Measurements from ENCODE around the gene TDRD9. TPM values are rescaled to one million over a fixed set of nuclear protein-coding genes. Genes with fewer than 3 reads are reported as not detected.
A peak's percentile ranks its signal among the peaks of the same experiment; 100 is the strongest.
"Not testable (repeated sequence)": the region's sequence is repeated elsewhere in the genome, so short reads cannot be mapped to it uniquely, and the experiment has no call there.

Gene TDRD9
- total RNA-seq, 2 donors from 2014 or later: 1.1 to 2.1 TPM

GRCh38 chr14:103886304-103887169, 41.7 kb upstream of the TDRD9 start:
- Mint-ChIP-seq H3K4me3 (no peak overlapping the region), H3K27ac (no peak overlapping the region), H3K9me3 (no peaks in the 10 kb centered on the region), H3K36me3 (no peaks in the 10 kb centered on the region), H3K27me3 (no peaks in the 10 kb centered on the region), H3K4me1 (ENCODE audit: low read depth in 2 of 2) (no peaks in the 10 kb centered on the region)
- DNase-seq (ENCODE audit: low spot score): no peak
- ATAC-seq: no peak

GRCh38 chr14:103887170-103887501, 41.1 kb upstream of the TDRD9 start:
- H3K9me3 Mint-ChIP-seq: no peaks in the 10 kb centered on the region
- H3K36me3 Mint-ChIP-seq: no peaks in the 10 kb centered on the region
- no peaks in the 10 kb centered on the region for H3K27me3 Mint-ChIP-seq
- H3K4me3 Mint-ChIP-seq: no peak overlapping the region
- ATAC-seq (peak in 1 of 2 donors; percentile 26), DNase-seq (ENCODE audit: low spot score) (no peak)
- H3K4me1 Mint-ChIP-seq (ENCODE audit: low read depth in 2 of 2): no peaks in the 10 kb centered on the region
- H3K27ac Mint-ChIP-seq: no peak overlapping the region

GRCh38 chr14:103887557-103888115, 40.6 kb upstream of the TDRD9 start:
- no peak overlapping the region for H3K27ac Mint-ChIP-seq
- no peaks in the 10 kb centered on the region for H3K36me3 Mint-ChIP-seq
- ATAC-seq (no peak), DNase-seq (ENCODE audit: low spot score) (no peak)
- no peaks in the 10 kb centered on the region for H3K9me3 Mint-ChIP-seq
- H3K4me1 Mint-ChIP-seq (ENCODE audit: low read depth in 2 of 2): no peaks in the 10 kb centered on the region
- no peak overlapping the region for H3K4me3 Mint-ChIP-seq
- H3K27me3 Mint-ChIP-seq: no peaks in the 10 kb centered on the region

- H3K27ac Mint-ChIP-seq; DNase-seq (ENCODE audit: low spot score); H3K4me1 Mint-ChIP-seq (ENCODE audit: low read depth in 2 of 2); H3K36me3 Mint-ChIP-seq; H3K27me3 Mint-ChIP-seq; H3K9me3 Mint-ChIP-seq; ATAC-seq; H3K4me3 Mint-ChIP-seq: not testable (repeated sequence)
Measured at GRCh38 chr14:103889002-103889312, 39.3 kb upstream of the TDRD9 start.

- H3K9me3 Mint-ChIP-seq: no peaks in the 10 kb centered on the region
- H3K27ac Mint-ChIP-seq: no peak overlapping the region
- no peaks in the 10 kb centered on the region for H3K36me3 Mint-ChIP-seq
- ATAC-seq (no peak), DNase-seq (ENCODE audit: low spot score) (peak; percentile 16)
- no peaks in the 10 kb centered on the region for H3K4me1 Mint-ChIP-seq (ENCODE audit: low read depth in 2 of 2)
- no peak overlapping the region for H3K4me3 Mint-ChIP-seq
- no peaks in the 10 kb centered on the region for H3K27me3 Mint-ChIP-seq
Measured at GRCh38 chr14:103889313-103890051, 38.8 kb upstream of the TDRD9 start.

- ATAC-seq (no peak), DNase-seq (ENCODE audit: low spot score) (peak; percentile 29)
- Mint-ChIP-seq H3K9me3 (no peaks in the 10 kb centered on the region), H3K4me3 (no peak overlapping the region), H3K27ac (no peak overlapping the region), H3K36me3 (no peaks in the 10 kb centered on the region), H3K4me1 (ENCODE audit: low read depth in 2 of 2) (no peaks in the 10 kb centered on the region), H3K27me3 (no peaks in the 10 kb centered on the region)
Measured at GRCh38 chr14:103890052-103890371, 38.2 kb upstream of the TDRD9 start.

- no peak overlapping the region for H3K27ac Mint-ChIP-seq
- H3K36me3 Mint-ChIP-seq: no peaks in the 10 kb centered on the region
- no peaks in the 10 kb centered on the region for H3K9me3 Mint-ChIP-seq
- no peaks in the 10 kb centered on the region for H3K4me1 Mint-ChIP-seq (ENCODE audit: low read depth in 2 of 2)
- H3K27me3 Mint-ChIP-seq: no peaks in the 10 kb centered on the region
- ATAC-seq (no peak), DNase-seq (ENCODE audit: low spot score) (peak; percentile 34)
- no peak overlapping the region for H3K4me3 Mint-ChIP-seq
Measured at GRCh38 chr14:103890821-103891666, 37.2 kb upstream of the TDRD9 start.

- ATAC-seq: no peak
- no peak for DNase-seq (ENCODE audit: low spot score)
- Mint-ChIP-seq H3K4me1 (ENCODE audit: low read depth in 2 of 2) (no peaks in the 10 kb centered on the region), H3K27ac (no peak overlapping the region), H3K4me3 (no peak overlapping the region), H3K36me3 (no peaks in the 10 kb centered on the region), H3K9me3 (no peaks in the 10 kb centered on the region), H3K27me3 (no peaks in the 10 kb centered on the region)
Measured at GRCh38 chr14:103891667-103892215, 36.5 kb upstream of the TDRD9 start.

- DNase-seq (ENCODE audit: low spot score): no peak
- Mint-ChIP-seq H3K27ac (no peak overlapping the region), H3K4me3 (no peak overlapping the region), H3K36me3 (no peaks in the 10 kb centered on the region), H3K27me3 (no peaks in the 10 kb centered on the region), H3K4me1 (ENCODE audit: low read depth in 2 of 2) (no peaks in the 10 kb centered on the region), H3K9me3 (no peaks in the 10 kb centered on the region)
- no peak for ATAC-seq
Measured at GRCh38 chr14:103892247-103892646, 36.0 kb upstream of the TDRD9 start.

GRCh38 chr14:103894034-103894722, 34.1 kb upstream of the TDRD9 start:
- ATAC-seq: peak in 1 of 2 donors; percentile 17
- Mint-ChIP-seq H3K27me3 (no peaks in the 10 kb centered on the region), H3K27ac (no peak overlapping the region), H3K4me3 (no peak overlapping the region), H3K4me1 (ENCODE audit: low read depth in 2 of 2) (no peaks in the 10 kb centered on the region), H3K9me3 (no peaks in the 10 kb centered on the region), H3K36me3 (no peaks in the 10 kb centered on the region)
- no peak for DNase-seq (ENCODE audit: low spot score)

- Mint-ChIP-seq H3K9me3 (no peaks in the 10 kb centered on the region), H3K4me3 (no peak overlapping the region), H3K27ac (no peak overlapping the region), H3K36me3 (no peaks in the 10 kb centered on the region), H3K27me3 (no peaks in the 10 kb centered on the region), H3K4me1 (ENCODE audit: low read depth in 2 of 2) (no peaks in the 10 kb centered on the region)
- no peak for DNase-seq (ENCODE audit: low spot score)
- ATAC-seq: peak in 1 of 2 donors; percentile 5
Measured at GRCh38 chr14:103894723-103895059, 33.6 kb upstream of the TDRD9 start.

- H3K9me3 Mint-ChIP-seq: no peaks in the 10 kb centered on the region
- peaks cover 0 to 3% of the 10 kb centered on the region in 2 donors for H3K4me1 Mint-ChIP-seq (ENCODE audit: low read depth in 2 of 2)
- no peaks in the 10 kb centered on the region for H3K36me3 Mint-ChIP-seq
- DNase-seq (ENCODE audit: low spot score) (no peak), ATAC-seq (no peak)
- no peaks in the 10 kb centered on the region for H3K27me3 Mint-ChIP-seq
- H3K27ac Mint-ChIP-seq: no peak overlapping the region
- H3K4me3 Mint-ChIP-seq: no peak overlapping the region
Measured at GRCh38 chr14:103896578-103896977, 31.7 kb upstream of the TDRD9 start.

All from natural killer cell treated with Interleukin-12 subunit alpha and Interleukin-12 subunit beta and Interleukin-15 and Interleukin-18, amount 100 ng/mL, for 72 hours (primary cell).